Anterior cingulate cortex (tissue), 58 donors: ENCODE measurements around the gene PPP2R1B.

Experiments
- DNase-seq, 58 donors: peaks; one replicate each; lab custom pipeline; 2025; lab: John Stamatoyannopoulos, UW

Gene PPP2R1B

DNA sequence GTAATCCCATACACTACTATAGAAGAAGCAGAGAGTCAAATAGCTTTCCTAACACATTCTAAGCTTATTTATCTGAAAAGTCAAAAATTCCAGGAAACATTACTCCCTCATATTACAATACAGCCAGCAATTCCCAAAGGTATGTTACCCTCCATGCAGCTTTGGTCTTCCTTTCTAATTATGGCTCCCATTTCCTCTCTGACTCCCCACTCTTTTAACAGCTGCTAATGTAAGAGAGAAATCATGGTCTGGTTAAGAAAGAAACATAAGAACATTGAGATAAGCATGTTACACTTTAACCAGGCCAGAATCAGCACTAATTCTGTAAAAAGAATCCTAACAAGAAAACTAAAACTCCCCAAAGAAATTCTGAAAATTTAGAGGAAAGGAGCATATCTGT is 6.8 kb downstream of the PPP2R1B start:
- no peak for DNase-seq

- no peak for DNase-seq
Observed at GRCh38 chr11:111756097-111756496, 10.1 kb downstream of the PPP2R1B start.

- no peak for DNase-seq
Observed at GRCh38 chr11:111749646-111750045, 16.5 kb downstream of the PPP2R1B start.

GRCh38 chr11:111748035-111748804 is 18.0 kb downstream of the PPP2R1B start:
- no peak for DNase-seq

DNA sequence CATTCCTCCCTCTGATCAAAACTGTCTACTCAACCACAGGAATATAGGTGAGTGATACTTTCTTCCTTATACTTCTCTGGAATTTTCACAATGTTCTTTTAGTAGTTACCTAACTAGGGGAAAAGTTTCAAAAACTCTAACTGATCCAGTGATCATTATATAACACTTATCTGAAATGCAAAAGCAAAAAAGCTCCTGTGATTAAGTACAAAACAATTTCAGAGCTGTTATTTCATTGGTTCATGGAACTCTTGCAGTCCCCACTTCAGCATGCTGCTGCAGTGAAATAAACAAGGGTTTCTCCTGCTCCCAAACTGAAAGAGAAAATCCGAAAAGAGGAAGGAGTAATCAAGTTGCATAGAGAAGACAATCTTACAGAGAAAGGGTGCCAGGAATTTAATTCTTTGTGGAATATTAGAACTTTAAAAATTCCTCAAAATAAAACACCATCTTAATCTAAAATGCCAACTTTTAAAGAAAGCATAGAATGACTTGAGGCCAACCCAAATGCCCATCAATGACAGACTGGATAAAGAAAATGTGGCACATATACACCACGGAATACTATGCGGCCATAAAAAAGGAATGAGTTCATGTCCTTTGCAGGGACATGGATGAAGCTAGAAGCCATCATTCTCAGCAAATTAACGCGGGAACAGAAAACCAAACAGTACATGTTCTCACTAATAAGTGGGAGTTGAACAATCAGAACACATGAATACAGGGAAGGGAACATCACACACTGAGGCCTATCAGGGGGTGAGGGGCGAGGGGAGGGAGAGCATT is 20.3 kb downstream of the PPP2R1B start:
- DNase-seq = no peak

DNA sequence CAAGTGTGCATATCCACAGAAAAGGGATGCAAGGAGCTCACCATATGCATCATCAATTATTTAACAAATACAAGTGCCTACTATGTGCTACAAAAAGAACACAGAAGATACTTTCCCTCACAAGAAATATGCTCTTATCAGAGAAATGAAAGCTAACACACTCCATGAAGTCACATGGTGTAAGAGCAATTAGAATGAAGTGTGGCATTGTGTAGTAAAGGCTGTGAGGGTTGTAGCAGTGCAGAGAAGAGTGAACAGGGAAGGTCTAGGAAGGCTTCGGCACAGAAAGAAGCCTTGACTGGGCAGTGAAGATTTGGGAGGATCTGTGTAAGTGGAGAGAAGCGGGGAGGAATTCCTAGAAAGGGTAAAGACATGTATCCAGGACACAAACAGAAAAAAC is 22.5 kb downstream of the PPP2R1B start:
- DNase-seq = no peak

GRCh38 chr11:111741751-111742150 is 24.4 kb downstream of the PPP2R1B start:
- DNase-seq = no peak

DNA sequence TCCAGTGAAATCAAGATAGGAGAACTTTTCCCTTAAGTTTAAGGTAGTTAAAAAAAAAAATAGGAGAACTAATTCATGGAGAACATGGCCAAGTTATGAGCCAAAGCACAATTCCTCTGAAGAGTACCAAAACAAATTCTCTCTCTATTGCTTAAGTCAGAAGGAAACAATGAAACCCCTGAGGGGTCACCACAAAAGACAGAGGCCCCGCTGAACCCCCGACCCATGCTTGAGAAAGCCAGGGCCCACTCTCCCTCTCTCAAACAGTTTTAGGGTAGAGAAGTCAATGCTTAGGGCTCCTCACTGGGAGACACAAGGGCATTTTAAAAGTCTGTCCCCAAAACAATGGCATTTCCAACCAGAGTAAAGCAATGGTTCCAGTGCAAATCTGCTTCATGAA is 26.9 kb downstream of the PPP2R1B start:
- no peak for DNase-seq

GRCh38 chr11:111737444-111738210 is 28.6 kb downstream of the PPP2R1B start:
- DNase-seq = peak in 24 of 58 donors; percentile 14 to 81 (median 45)

GRCh38 chr11:111736621-111737443 is 29.4 kb downstream of the PPP2R1B start:
- peak in 24 of 58 donors; percentile 18 to 66 (median 34) for DNase-seq

DNA sequence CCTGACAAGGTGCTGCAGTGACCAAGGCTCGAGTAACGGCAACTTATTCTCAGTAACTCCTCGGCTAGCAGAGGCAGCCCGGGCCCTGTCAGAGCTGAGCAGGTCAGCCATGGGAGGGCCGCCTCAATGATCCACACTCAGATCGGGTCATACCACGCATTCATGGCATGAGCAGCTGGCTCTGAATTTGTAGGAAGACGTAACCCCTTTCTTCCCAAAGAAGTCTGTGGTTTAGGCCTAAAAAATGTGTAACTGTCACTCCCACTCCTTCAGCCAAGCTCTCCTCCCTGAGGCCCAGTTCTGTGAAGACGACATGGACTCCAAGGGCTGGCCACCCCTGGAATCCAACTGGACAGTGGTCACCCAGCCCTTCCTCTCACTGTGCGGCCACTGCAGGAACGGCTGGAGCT is 30.0 kb downstream of the PPP2R1B start:
- peak in 13 of 58 donors; percentile 31 to 78 (median 58) for DNase-seq

DNA sequence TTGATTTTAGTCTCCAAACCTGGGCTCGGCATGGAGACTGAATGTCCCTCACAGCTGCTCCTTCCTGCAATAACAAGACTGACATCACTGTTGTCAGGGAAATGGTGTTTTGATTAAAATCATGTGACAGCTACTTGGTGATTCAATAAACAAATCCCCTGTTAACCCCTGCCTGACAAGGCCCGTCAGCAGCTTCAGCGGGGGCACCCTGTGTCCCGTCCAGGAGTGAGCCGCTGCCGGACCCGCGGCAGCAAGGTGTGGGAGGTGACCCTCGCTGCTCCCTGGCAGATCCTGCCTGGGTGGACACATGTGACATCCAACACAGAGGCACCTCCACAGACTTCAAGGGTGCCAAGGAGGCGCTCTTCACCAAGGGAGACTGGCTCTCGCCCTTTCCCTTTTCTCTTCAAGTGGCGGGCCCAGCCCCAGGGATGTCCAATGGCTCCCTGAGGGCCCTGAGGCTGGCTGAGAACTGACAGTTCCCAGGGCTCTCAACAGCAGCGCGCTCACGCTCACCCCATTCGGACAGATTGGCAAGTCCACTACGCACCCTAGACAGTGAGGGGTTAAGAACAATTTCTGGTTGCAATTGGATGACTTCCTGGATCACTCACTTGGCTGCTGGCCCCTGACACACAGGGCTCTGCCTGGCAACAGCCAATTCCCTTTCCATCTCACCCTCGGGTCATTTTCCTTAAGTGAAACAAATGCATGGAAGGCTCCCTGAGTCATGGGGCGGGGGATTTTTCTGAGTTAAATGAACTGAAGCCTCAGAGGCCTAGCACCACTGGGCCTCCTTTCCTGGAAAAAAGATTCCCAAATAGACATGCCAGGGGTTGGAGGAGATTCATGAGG is 30.7 kb downstream of the PPP2R1B start:
- DNase-seq = peak in 55 of 58 donors; percentile 45 to 92 (median 82)

- peak in 3 of 58 donors; percentile 54 to 79 (median 64) for DNase-seq
Observed at GRCh38 chr11:111734954-111735261, 31.3 kb downstream of the PPP2R1B start.

GRCh38 chr11:111734101-111734953 is 31.9 kb downstream of the PPP2R1B start:
- DNase-seq = peak in 5 of 58 donors; percentile 25 to 59 (median 29)

GRCh38 chr11:111733611-111734088 is 32.5 kb downstream of the PPP2R1B start:
- peak in 17 of 58 donors; percentile 9 to 65 (median 32) for DNase-seq

- peak in 11 of 58 donors; percentile 19 to 71 (median 36) for DNase-seq
Observed at GRCh38 chr11:111733016-111733415, 33.2 kb downstream of the PPP2R1B start.

GRCh38 chr11:111731821-111732220 is 34.4 kb downstream of the PPP2R1B start:
- DNase-seq = no peak
